Immature natural killer cell (primary cell): ENCODE results near the gene MORN2. TPM values are rescaled to one million over a fixed set of nuclear protein-coding genes. Genes with fewer than 3 reads are reported as not detected.

ENCODE experiments used
- DNase-seq, 3 donors: peaks; one replicate each; pipeline ENCODE4 v3.0.0; 2022; ENCODE audit warnings: mixed read lengths in 1 of 3
- H3K27ac Mint-ChIP-seq, 6 donors: one replicate each; pipeline ENCODE4 v1.8.0; 2020; ENCODE audit warnings: mixed read lengths in 6 of 6, mild to moderate bottlenecking in 5 of 6, inconsistent platforms in 4 of 6, moderate library complexity in 3 of 6
- H3K27me3 Mint-ChIP-seq, 3 donors: one replicate each; pipeline ENCODE4 v1.8.0; 2020 to 2021; ENCODE audit warnings: low read depth in 3 of 3, mild to moderate bottlenecking in 3 of 3, mixed read lengths in 3 of 3, moderate library complexity in 3 of 3, inconsistent platforms in 1 of 3
- H3K36me3 Mint-ChIP-seq, 3 donors: one replicate each; pipeline ENCODE4 v1.8.0; 2020; ENCODE audit warnings: mixed read lengths in 3 of 3, inconsistent platforms in 2 of 3, mild to moderate bottlenecking in 2 of 3
- H3K4me1 Mint-ChIP-seq, 2 donors: one replicate each; pipeline ENCODE4 v1.8.0; 2020; ENCODE audit warnings: inconsistent platforms in 2 of 2, mild to moderate bottlenecking in 2 of 2, mixed read lengths in 2 of 2, moderate library complexity in 1 of 2
- H3K4me3 Mint-ChIP-seq, 5 donors: one replicate each; pipeline ENCODE4 v1.8.0; 2020; ENCODE audit warnings: mild to moderate bottlenecking in 5 of 5, mixed read lengths in 5 of 5, inconsistent platforms in 3 of 5, moderate library complexity in 3 of 5
- H3K9me3 Mint-ChIP-seq, 6 donors: one replicate each; pipeline ENCODE4 v1.8.0; 2020; ENCODE audit warnings: mild to moderate bottlenecking in 6 of 6, mixed read lengths in 6 of 6, inconsistent platforms in 4 of 6, moderate library complexity in 3 of 6
- polyA plus RNA-seq, 3 donors: library from polyadenylated mRNA; unstranded; fragments of 300-500 nt; fragmentation: Illumina TruSeq; gene quantifications; one replicate each; pipeline ENCODE4 v1.2.3, GENCODE V29; 2021

MORN2 gene
- polyA plus RNA-seq, 3 donors from 2014 or later, result 3.1 to 7.8 (median 7.2) TPM

GRCh38 chr2:38907743-38908562 lies 32.2 kb downstream of the MORN2 start:
- Mint-ChIP-seq H3K36me3 (no peaks in the 10 kb centered on the region), H3K4me3 (no peak overlapping the region), H3K9me3 (no peaks in the 10 kb centered on the region), H3K27me3 (no peaks in the 10 kb centered on the region), H3K4me1 (no peaks in the 10 kb centered on the region), H3K27ac (no peak overlapping the region)
- DNase-seq, result no peak

DNA sequence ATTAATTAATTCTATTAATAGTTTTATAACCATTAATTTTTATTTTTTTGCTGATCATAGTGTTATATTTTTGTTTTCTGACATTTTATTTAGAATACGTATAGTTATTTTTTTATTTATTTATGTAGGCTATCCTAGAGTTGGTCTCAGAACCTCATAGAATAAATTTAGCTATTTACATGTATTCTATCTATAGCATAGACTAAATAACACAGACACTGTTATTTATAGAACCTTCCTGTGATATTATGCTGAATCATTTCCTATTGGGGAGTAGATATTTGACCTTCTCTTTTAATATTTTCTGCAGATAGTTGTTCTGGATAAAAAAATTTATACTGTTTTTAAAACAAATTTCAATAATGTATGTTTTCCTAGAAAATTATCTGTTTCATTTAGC lies 34.1 kb downstream of the MORN2 start:
- Mint-ChIP-seq H3K4me1 (no peaks in the 10 kb centered on the region), H3K36me3 (no peaks in the 10 kb centered on the region), H3K27ac (no peak overlapping the region), H3K27me3 (peaks cover 0 to under 1% (median 0%) of the 10 kb centered on the region in 3 donors), H3K9me3 (no peaks in the 10 kb centered on the region), H3K4me3 (no peak overlapping the region)
- no peak for DNase-seq

- H3K27me3 Mint-ChIP-seq, result peaks cover 0 to 2% (median 0%) of the 10 kb centered on the region in 3 donors
- H3K27ac Mint-ChIP-seq, result no peak overlapping the region
- no peak overlapping the region for H3K4me3 Mint-ChIP-seq
- no peaks in the 10 kb centered on the region for H3K36me3 Mint-ChIP-seq
- H3K9me3 Mint-ChIP-seq, result no peaks in the 10 kb centered on the region
- H3K4me1 Mint-ChIP-seq, result no peaks in the 10 kb centered on the region
- no peak for DNase-seq
Observed at GRCh38 chr2:38911191-38911590, 35.4 kb downstream of the MORN2 start.

DNA sequence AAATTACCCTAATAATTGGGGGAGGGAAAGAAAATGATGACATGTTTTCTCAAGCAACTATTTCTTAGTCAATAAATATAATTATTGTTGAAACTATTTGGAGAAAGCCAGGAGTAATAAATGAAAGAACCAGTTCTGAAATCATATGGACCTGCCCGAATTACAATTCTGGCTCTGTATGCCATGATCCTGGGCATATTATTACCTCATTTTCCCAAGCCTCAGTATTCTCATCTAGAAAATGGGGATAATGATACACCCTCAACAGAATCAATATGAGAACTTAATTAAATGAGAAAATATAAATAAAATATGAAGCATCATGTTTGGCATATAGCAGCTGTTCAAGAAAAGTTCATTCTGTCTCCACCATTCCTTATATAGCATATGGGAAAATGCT lies 36.8 kb downstream of the MORN2 start:
- Mint-ChIP-seq H3K27me3 (peaks cover 0 to 2% (median 0%) of the 10 kb centered on the region in 3 donors), H3K27ac (no peak overlapping the region), H3K36me3 (no peaks in the 10 kb centered on the region), H3K4me1 (no peaks in the 10 kb centered on the region), H3K4me3 (no peak overlapping the region), H3K9me3 (no peaks in the 10 kb centered on the region)
- no peak for DNase-seq

- no peaks in the 10 kb centered on the region for H3K9me3 Mint-ChIP-seq
- no peak overlapping the region for H3K4me3 Mint-ChIP-seq
- DNase-seq, result no peak
Observed at GRCh38 chr2:38922389-38922788, 46.6 kb downstream of the MORN2 start.

GRCh38 chr2:38922902-38923301 lies 47.1 kb downstream of the MORN2 start:
- no peak for DNase-seq
- H3K27me3 Mint-ChIP-seq, result peaks cover 0 to 8% (median 4%) of the 10 kb centered on the region in 3 donors
- no peak overlapping the region for H3K4me3 Mint-ChIP-seq
- no peaks in the 10 kb centered on the region for H3K36me3 Mint-ChIP-seq
- no peak overlapping the region for H3K27ac Mint-ChIP-seq
- H3K4me1 Mint-ChIP-seq, result no peaks in the 10 kb centered on the region
- no peaks in the 10 kb centered on the region for H3K9me3 Mint-ChIP-seq

More at GRCh38 chr2:38922389-38922788, 46.6 kb downstream of the MORN2 start:
- H3K27me3 Mint-ChIP-seq, result peaks cover 0 to 8% (median 4%) of the 10 kb centered on the region in 3 donors
- no peaks in the 10 kb centered on the region for H3K36me3 Mint-ChIP-seq
- no peaks in the 10 kb centered on the region for H3K4me1 Mint-ChIP-seq
- no peak overlapping the region for H3K27ac Mint-ChIP-seq

GRCh38 chr2:38925982-38926381 lies 50.2 kb downstream of the MORN2 start:
- no peak for DNase-seq
- no peaks in the 10 kb centered on the region for H3K4me1 Mint-ChIP-seq
- peaks cover 0 to 5% (median 4%) of the 10 kb centered on the region in 3 donors for H3K27me3 Mint-ChIP-seq
- H3K27ac Mint-ChIP-seq, result no peak overlapping the region
- H3K4me3 Mint-ChIP-seq, result no peak overlapping the region
- no peaks in the 10 kb centered on the region for H3K36me3 Mint-ChIP-seq
- H3K9me3 Mint-ChIP-seq, result no peaks in the 10 kb centered on the region

DNA sequence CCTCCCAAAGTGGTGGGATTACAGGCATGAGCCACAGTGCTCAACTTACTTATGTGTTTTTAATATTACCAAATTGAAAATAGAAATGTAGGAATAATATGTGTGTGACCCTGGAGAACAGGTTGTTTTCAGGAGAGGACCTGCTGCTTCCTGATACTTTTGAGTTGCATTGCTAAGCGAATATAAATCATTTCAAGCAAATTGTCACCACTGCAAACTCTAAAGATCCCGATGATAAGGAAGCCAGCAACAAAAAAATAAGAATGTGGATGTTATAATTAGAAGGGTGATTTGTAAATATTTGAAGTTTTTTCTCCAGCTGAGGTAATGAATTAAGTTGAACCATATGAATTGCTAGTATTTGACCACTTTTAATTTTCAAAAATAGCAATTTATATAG lies 54.8 kb downstream of the MORN2 start:
- Mint-ChIP-seq H3K4me3 (no peak overlapping the region), H3K36me3 (no peaks in the 10 kb centered on the region), H3K9me3 (no peaks in the 10 kb centered on the region), H3K27ac (no peak overlapping the region), H3K4me1 (no peaks in the 10 kb centered on the region), H3K27me3 (peaks cover 4 to 8% (median 5%) of the 10 kb centered on the region in 3 donors)
- DNase-seq, result no peak

Other genes starting within 250 kb of the MORN2 start
- gene GALM, start 209.9 kb upstream of the MORN2 start, polyA plus RNA-seq, result 10 to 100 TPM in 2 of 3 donors, 1 to 10 TPM in 1; 7.0 to 14.9 (median 14.8) TPM
- 100 to 1,000 TPM; 171 to 209 (median 203) TPM for gene SRSF7, start 124.6 kb upstream of the MORN2 start, polyA plus RNA-seq
- 10 to 100 TPM in 1 of 3 donors, 1 to 10 TPM in 2; 5.8 to 13.6 (median 7.9) TPM for gene GEMIN6, start 97.8 kb upstream of the MORN2 start, polyA plus RNA-seq
- 1 to 10 TPM in 2 of 3 donors, under 1 TPM in 1; 0.93 to 6.9 (median 4.4) TPM for gene DHX57, start within 50 bp of the MORN2 start, polyA plus RNA-seq
- gene ARHGEF33, start 13.9 kb downstream of the MORN2 start, polyA plus RNA-seq, result not detected
- gene SOS1, start 245.1 kb downstream of the MORN2 start, polyA plus RNA-seq, result 10 to 100 TPM in 1 of 3 donors, 1 to 10 TPM in 2; 3.6 to 12.8 (median 8.2) TPM